GM21360 (cell line): Measurements from ENCODE around the gene PCCA.
A peak's percentile ranks its signal among the peaks of the same experiment; 100 is the strongest.
"Not testable (repeated sequence)": the region's sequence is repeated elsewhere in the genome, so short reads cannot be mapped to it uniquely, and the experiment has no call there.

Source experiments
- ATAC-seq: cut with Tn5 transposase; IDR thresholded peaks from one replicate; pipeline ENCODE4 v1.9.1; 2021; ENCODE audit warnings: mild to moderate bottlenecking, moderate library complexity; ENCODE audit not compliant: unreplicated experiment

Gene PCCA

DNA sequence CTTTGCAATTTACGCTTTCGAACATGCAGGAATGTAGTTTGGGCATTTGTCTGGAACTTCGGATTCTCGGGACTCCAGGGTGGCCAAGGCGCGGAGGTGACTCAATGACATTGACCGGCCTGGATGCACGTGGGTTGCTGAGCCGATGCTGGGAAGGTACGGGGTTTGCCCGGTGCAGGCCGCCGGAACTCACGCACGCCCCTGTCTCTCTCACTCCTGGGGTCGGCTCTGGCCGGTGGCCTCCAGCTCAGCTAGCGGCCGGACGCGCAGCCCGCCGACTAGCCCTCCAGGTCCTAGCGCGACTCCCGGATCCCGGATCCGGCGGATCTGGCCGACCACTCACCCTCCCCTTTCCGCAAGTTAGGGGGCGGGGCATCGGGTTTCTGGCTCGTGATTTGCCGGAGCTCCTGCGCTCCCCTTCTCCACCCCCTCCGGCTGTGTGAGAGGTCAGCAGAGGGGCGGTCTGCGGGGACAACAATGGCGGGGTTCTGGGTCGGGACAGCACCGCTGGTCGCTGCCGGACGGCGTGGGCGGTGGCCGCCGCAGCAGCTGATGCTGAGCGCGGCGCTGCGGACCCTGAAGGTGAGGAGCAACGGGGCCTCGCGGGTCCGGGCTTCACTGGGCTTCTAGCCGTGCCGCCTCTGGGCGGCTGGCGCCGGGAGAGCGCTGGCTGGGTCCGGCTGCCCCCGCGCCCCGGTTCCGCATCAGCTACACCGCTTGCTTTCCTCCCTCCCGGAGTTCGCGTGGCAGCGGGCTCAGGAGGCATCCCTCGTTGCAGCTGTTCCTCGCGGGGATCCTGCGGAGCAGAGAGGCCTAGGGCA, at the start of gene PCCA:
TSS of gene PCCA (plus strand) at position 450 of the 821 bp plus-strand sequence. CDS start at position 478, 28 bp downstream.
- peak; percentile 96 for ATAC-seq

DNA sequence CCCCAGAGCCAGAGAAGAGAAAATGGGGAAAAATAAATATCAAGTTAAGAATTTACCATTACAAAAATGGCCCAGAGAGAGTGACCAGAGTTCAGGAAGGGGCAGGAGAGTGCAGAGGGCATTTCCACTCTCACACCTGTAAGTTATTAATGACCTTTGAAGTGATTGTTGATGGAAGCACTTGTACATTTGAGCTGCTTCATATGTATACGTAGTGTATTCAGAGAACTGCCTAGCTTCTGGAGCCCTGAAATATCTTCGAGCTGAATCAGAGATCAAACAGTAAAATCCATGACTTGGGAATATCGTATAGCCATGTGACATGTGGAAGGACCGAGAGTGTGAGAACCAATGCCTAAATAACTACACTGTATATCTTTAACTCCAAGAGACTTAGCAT, 49.2 kb upstream of the PCCA start:
- no peak for ATAC-seq

DNA sequence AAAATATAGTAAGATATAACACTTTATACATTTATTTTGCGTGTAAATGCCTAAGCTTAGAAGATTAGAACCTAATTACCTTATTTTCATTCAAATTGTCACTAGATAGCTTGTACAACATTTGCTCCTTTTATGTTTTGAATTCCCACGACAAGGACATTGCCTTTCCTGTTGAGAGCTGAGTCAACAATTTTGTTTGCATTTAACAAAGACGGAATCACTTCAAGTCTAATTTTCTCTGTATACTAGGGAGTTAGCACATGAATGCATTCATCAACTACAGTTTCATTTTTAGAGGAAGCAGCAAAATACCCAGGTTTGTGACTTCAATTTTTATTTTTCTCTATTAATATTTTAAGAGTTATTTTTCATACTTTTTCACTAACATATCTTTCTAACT, 48.7 kb upstream of the PCCA start:
- ATAC-seq = no peak

- no peak for ATAC-seq
These were observed 44.0 kb upstream of the PCCA start for GRCh38 chr13:100044936-100045335.

DNA sequence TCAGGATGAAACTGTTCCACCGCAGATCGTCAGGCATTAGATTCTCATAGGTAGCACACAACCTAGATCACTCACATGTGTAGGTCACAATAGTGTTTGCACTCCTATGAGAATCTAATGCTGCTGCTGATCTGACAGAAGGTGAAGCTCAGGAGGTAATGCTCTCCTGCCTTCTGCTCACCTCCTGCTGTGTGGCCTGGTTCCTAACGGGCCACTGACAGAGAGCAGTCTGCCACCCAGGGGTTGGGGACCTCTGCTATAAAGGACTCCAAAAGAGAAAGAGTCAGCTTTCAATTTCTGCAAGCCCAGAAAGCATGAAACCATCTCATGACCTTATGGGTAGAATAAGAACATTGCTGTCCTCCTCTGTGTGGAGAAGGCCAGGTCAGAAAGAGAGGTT, 43.5 kb upstream of the PCCA start:
- ATAC-seq = no peak

GRCh38 chr13:100051070-100051469, 37.8 kb upstream of the PCCA start:
- ATAC-seq = no peak

- no peak for ATAC-seq
These were observed 29.1 kb upstream of the PCCA start for GRCh38 chr13:100059827-100060226.

DNA sequence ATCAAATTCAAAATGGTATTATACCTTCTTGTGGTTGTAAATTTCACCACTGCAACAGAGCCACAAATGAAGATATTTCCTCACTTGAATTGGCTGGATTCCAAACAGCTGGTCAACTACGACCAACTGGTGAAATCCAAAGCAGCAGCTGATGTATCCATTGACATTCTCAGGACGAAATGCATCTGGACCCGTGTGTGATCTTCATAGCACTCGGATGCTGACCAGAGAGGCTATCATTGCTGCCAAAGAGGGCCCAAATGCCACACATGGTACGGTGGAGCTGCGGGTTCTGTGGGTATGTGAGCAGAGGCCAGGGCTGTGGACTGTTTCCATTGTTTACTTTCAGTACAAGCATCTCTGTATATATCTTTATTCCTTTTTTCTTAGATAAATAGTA, 25.6 kb upstream of the PCCA start:
- no peak for ATAC-seq

DNA sequence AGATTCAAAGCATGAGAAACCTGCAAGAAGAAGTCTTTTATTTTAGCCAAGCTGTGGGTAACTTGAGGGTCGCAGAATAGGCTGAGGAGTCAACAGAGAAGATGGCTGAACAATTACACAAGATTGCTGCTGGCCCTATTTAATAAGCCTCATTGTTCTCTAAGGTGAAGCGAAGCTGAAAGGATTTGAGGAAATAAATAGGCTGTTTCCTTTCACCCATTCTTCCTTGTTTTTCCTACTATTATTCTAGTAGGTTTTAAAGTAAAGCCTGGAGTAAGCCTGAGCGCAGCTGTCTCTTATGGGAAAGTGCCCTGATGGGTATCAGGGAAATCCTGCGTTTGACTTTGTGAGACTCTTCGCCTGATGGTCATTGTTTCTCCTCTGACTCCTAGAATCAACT, 25.0 kb upstream of the PCCA start:
- no peak for ATAC-seq

- ATAC-seq = no peak
These were observed 20.6 kb upstream of the PCCA start for GRCh38 chr13:100068133-100068931.

GRCh38 chr13:100069278-100069677, 19.6 kb upstream of the PCCA start:
- ATAC-seq = no peak

- ATAC-seq = no peak
These were observed 12.9 kb upstream of the PCCA start for GRCh38 chr13:100075700-100076587.

DNA sequence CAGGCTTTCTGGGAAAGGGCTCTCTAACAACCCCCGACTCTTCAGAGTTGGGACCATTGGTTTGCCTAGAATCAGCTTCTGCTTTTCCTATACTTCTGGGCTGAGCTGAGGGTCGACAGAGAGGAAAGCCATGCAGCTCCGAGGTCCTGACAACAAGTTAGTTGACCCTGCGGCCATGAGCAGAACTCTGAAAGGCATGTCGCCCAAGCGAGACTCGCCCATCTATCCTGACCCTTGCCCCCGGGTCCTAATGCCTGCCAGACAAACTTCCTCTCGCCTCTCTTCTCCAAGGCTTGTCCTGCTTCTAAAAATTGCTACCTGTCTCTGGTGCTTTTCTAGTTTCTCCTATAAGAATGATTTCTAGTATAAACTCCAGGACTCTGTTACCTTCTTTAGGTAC, 9.9 kb upstream of the PCCA start:
- ATAC-seq = not testable (repeated sequence)

GRCh38 chr13:100083401-100083800, 5.5 kb upstream of the PCCA start:
- not testable (repeated sequence) for ATAC-seq

- ATAC-seq = no peak
These were observed 635 bp upstream of the PCCA start for GRCh38 chr13:100088273-100088643.

DNA sequence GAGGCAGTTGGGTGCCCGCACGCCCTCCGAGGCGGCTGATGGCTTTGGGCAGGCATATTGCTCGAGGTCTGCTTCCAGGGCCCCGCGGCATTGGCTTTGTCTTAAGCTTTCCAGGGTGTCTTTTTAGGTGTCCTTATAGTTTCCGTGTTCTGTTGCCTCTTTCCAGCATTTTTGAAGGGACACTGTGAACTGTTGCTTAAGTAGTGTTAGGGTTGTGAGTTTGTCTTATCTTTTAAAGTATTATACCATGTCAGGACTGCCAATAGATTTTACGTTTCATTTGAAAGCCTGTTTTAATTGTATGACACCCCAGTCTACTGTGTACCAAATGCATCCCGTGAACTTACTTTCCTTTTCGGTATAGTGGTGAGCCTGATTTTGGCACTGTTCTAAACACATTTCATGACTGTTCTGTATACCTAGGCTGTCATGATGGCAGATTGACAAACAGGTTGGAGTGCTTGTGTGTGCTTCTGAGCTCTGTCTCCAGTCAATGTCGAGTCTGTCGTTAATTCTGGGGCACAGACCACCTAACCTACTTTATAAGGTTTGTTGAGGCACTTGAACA, 656 bp downstream of the PCCA start:
- peak; percentile 34 for ATAC-seq

GRCh38 chr13:100090861-100091260, 2.0 kb downstream of the PCCA start:
- no peak for ATAC-seq

- ATAC-seq = no peak
These were observed 2.5 kb downstream of the PCCA start for GRCh38 chr13:100091391-100091790.

DNA sequence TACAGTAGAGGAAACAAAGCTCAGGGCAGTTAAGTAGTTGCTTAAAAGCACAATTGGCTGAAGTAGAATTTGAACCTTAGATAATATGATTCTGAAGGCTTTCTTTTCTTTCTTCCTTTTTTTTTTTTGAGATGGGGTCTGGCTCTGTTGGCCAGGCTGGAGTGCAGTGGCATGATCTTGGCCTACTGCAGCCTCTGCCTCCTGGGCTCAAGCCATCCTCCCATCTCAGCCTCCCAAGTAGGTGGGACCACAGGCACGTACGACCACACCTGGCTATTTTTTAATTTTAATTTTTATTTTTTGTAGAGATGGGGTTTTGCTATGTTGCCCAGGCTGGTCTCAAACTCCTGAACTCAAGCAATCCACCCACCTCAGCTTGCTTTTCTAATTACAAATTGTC, 3.4 kb downstream of the PCCA start:
- ATAC-seq = not testable (repeated sequence)

- no peak for ATAC-seq
These were observed 6.6 kb downstream of the PCCA start for GRCh38 chr13:100095498-100095897.

GRCh38 chr13:100096526-100096925, 7.6 kb downstream of the PCCA start:
- ATAC-seq = no peak
